Ishikawa (cell line): ENCODE data around the gene RALGPS2.

Source experiments
- CEBPB ChIP-seq: IDR thresholded peaks from 2 replicates; pipeline ENCODE4 v1.6.1; 2012
- CREB1 ChIP-seq: IDR thresholded peaks from 2 replicates; pipeline ENCODE4 v1.6.1; 2012; ENCODE audit warnings: low read depth
- EGR1 ChIP-seq: IDR thresholded peaks from 2 replicates; pipeline ENCODE4 v1.6.1; 2012
- EP300 ChIP-seq: IDR thresholded peaks from 2 replicates; pipeline ENCODE4 v1.6.1; 2012; ENCODE audit warnings: borderline replicate concordance
- FOXM1 ChIP-seq: IDR thresholded peaks from 2 replicates; pipeline ENCODE4 v1.6.1; 2012; ENCODE audit warnings: low read depth, borderline replicate concordance
- MAX ChIP-seq: IDR thresholded peaks from 2 replicates; pipeline ENCODE4 v1.6.1; 2012
- NFIC ChIP-seq: IDR thresholded peaks from 2 replicates; pipeline ENCODE4 v1.6.1; 2012
- RAD21 ChIP-seq: IDR thresholded peaks from 2 replicates; pipeline ENCODE4 v1.6.1; 2012; ENCODE audit warnings: low read depth
- REST ChIP-seq: IDR thresholded peaks from 2 replicates; pipeline ENCODE4 v1.6.1; 2012; ENCODE audit warnings: low read depth, mild to moderate bottlenecking
- TAF1 ChIP-seq: IDR thresholded peaks from 2 replicates; pipeline ENCODE4 v1.6.1; 2012; ENCODE audit warnings: low read depth, mild to moderate bottlenecking
- TCF12 ChIP-seq: IDR thresholded peaks from 2 replicates; pipeline ENCODE4 v1.6.1; 2012; ENCODE audit warnings: low read depth
- TEAD4 ChIP-seq: IDR thresholded peaks from 2 replicates; pipeline ENCODE4 v1.6.1; 2012
- USF1 ChIP-seq: IDR thresholded peaks from 2 replicates; pipeline ENCODE4 v1.6.1; 2012
- YY1 ChIP-seq: IDR thresholded peaks from 2 replicates; pipeline ENCODE4 v1.6.1; 2012; ENCODE audit warnings: low read depth

DNA sequence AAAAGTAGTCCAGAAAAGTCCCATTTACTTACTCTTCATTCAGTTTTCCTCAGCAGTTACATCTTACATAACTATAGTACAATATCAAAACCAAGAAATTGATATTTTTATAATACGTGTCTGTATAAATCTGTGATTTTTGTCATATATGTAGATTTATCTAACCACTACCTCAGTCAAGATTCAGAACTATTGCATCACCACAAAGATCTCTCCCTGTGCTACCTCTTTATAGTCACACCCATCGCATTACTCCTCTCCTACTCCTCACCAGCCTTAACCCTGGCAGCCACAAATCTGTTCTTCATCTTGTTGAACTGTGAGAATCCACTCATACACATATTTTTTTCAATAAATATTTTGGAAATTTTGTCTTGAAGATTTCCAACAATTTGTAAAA, 72.5 kb downstream of the RALGPS2 start:
- no peak for TF ChIP-seq EP300
- no peak for TF ChIP-seq MAX
- TF ChIP-seq RAD21, result no peak
- no peak for TF ChIP-seq YY1
- no peak for TF ChIP-seq TAF1
- TF ChIP-seq CREB1, result no peak
- no peak for TF ChIP-seq TCF12
- no peak for TF ChIP-seq TEAD4
- TF ChIP-seq NFIC, result no peak
- TF ChIP-seq CEBPB, result peak; percentile 64; the same call in 1 of the 2 replicates
- no peak for TF ChIP-seq EGR1
- no peak for TF ChIP-seq REST
- no peak for TF ChIP-seq FOXM1
- no peak for TF ChIP-seq USF1
